Glomerular visceral epithelial cell (primary cell): ENCODE results near the gene FGF14.

ENCODE experiments used
- DNase-seq: peaks from one replicate; pipeline ENCODE4 v3.0.0-alpha.2; 2016; ENCODE audit errors: extremely low spot score

The FGF14 gene

DNA sequence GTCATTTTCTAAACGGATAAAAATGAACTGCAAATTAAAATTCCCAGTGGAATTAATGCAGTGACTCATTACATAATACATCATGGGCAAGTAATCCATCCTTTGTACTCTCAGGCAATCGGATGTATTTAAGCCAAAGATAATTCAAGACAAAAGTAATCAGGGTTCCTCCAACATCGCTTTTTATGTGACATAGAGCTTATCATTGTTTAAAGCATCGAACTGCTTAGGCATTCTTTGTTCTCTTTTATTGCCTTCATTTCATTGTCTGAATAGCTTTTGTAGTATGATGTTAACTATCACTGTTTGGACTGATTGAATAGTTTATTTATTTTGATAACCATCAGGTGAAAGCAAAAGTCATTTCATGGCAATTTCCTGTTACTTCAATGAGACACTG, 740.0 kb downstream of the FGF14 start:
- no peak for DNase-seq
